CD4-positive, alpha-beta T cell treated with Interleukin-12 subunit alpha and Interleukin-12 subunit beta, for 1 hour (primary cell): ENCODE measurements around the gene ZMIZ1.

Experiments used
- DNase-seq: peaks from one replicate; pipeline ENCODE4 v3.0.0-alpha.2; 2020

ZMIZ1 gene

GRCh38 chr10:79298403-79299244 lies 229.9 kb downstream of the ZMIZ1 start:
- DNase-seq, result no peak

- no peak for DNase-seq
These were observed 230.9 kb downstream of the ZMIZ1 start for GRCh38 chr10:79299397-79300241.

- DNase-seq, result no peak
These were observed 231.9 kb downstream of the ZMIZ1 start for GRCh38 chr10:79300711-79301110.

GRCh38 chr10:79301754-79302530 lies 233.2 kb downstream of the ZMIZ1 start:
- no peak for DNase-seq

GRCh38 chr10:79303631-79304478 lies 235.1 kb downstream of the ZMIZ1 start:
- DNase-seq, result no peak

- no peak for DNase-seq
These were observed 235.8 kb downstream of the ZMIZ1 start for GRCh38 chr10:79304479-79305087.

- DNase-seq, result no peak
These were observed 236.7 kb downstream of the ZMIZ1 start for GRCh38 chr10:79305515-79305914.

GRCh38 chr10:79305988-79306387 lies 237.2 kb downstream of the ZMIZ1 start:
- no peak for DNase-seq

- DNase-seq, result no peak
These were observed 238.0 kb downstream of the ZMIZ1 start for GRCh38 chr10:79306644-79307220.

GRCh38 chr10:79308016-79308415 lies 239.2 kb downstream of the ZMIZ1 start:
- no peak for DNase-seq

GRCh38 chr10:79308969-79309665 lies 240.4 kb downstream of the ZMIZ1 start:
- no peak for DNase-seq

GRCh38 chr10:79310200-79310865 lies 241.6 kb downstream of the ZMIZ1 start:
- DNase-seq, result no peak

GRCh38 chr10:79310911-79311573 lies 242.3 kb downstream of the ZMIZ1 start:
- no peak for DNase-seq

GRCh38 chr10:79311581-79312407 lies 243.0 kb downstream of the ZMIZ1 start:
- DNase-seq, result no peak

- no peak for DNase-seq
These were observed 243.9 kb downstream of the ZMIZ1 start for GRCh38 chr10:79312601-79313187.

- DNase-seq, result no peak
These were observed 244.6 kb downstream of the ZMIZ1 start for GRCh38 chr10:79313320-79313719.

- no peak for DNase-seq
These were observed 245.2 kb downstream of the ZMIZ1 start for GRCh38 chr10:79313911-79314439.
